ENCODE data around the gene PFDN6. TPM values are rescaled to one million over a fixed set of nuclear protein-coding genes. Genes with fewer than 3 reads are reported as not detected.
A peak's percentile ranks its signal among the peaks of the same experiment; 100 is the strongest.

The PFDN6 gene
- 73.2 TPM for polyA plus RNA-seq (2013, experiment 1 of 4)
- polyA plus RNA-seq (2013, experiment 2 of 4): 69.5 TPM
- 80.8 TPM for polyA plus RNA-seq (2013, experiment 3 of 4)
- polyA plus RNA-seq (2013, experiment 4 of 4): 88.7 TPM

DNA sequence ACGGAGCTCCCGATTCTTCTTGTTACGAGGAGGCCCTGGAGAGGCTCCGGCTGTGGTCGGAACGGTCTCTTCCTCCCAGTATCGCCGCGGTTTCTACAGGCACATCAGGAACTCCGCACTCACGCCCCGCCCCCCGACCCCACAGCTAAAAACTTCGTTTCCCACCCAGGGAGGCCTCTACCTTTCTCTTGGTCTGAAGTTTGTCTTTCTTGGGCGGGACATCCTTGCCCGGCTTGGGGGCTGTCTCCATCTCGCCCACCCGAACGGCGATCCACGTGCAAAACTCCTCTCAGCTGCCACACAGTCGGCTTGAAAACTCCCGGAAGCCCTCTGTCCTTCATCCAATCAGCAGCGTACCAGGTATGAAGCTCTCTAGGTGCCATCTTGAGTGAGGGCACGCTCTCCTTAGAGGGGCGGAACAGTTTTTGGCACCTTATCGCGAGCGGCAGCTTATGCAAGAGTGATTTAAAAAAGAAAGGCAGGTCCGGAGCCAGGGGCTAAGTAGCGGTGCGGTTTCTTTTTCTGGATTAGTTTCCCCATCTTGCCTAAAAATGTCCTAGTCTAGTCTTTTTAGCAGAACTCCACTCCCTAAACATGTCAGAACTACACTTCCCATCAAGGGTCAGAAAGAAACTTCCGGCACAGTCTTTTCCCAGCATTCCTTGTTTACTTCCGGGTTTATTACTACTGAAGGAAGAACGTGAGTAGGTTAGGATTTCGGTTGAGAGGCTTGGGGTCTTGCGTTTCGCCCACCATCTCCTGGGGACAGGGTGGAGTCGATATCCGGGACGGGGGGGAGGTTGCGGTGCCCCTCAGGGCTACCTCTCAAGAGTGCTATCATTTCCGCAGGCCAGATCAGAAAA, at the start of gene PFDN6, which contains the start of gene WDR46:
Gene PFDN6, plus strand, starts transcription at position 681 of the 863 bp plus-strand sequence. CDS start 256 bp downstream, outside the sequence.
Gene WDR46, minus strand, starts transcription at position 319 of the 863 bp plus-strand sequence. Its CDS starts 69 bp downstream, at position 250.
- peaks cover 23% of the 10 kb centered on the region for H3K36me3 ChIP-seq (ENCODE audit: control insufficient read depth, insufficient read depth, low read length)
- peaks cover 9% of the 10 kb centered on the region for H3K4me1 ChIP-seq (ENCODE audit: control insufficient read depth, insufficient read depth, low read length)
- H3K27ac ChIP-seq (ENCODE audit: insufficient read depth, low read depth, low read length, poor library complexity, severe bottlenecking): no peak within 1 kb of the TSS
- H3K9me3 ChIP-seq (ENCODE audit: control insufficient read depth, low read length): no peaks in the 10 kb centered on the region
- 0% methylated on average over 43 of the region's 43 CpGs for WGBS, 2 experiments
- H3K4me3 ChIP-seq (ENCODE audit: insufficient read depth, low read depth, low read length): peak within 1 kb of the TSS; percentile 85
- H3K27me3 ChIP-seq (ENCODE audit: control insufficient read depth, insufficient read depth, low read length, poor library complexity, severe bottlenecking): no peaks in the 10 kb centered on the region

DNA sequence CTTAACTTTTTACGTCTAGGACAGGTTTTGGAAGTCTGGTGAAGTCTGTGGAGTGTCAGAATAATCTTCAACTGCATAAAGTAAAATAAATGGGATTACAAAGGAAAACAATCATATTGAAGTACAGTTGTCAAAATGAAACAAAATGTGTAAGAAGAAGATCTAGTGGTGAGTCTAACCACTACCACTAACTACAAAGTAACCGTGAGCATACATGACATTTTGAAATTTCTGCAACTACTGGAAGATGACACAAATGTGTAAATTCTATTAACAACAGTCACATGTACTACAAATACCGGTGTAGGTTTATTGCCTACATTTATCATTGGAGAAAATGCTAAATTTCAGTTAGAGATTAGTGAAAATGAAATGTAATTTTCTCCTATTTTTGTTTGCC, 47.4 kb upstream of the PFDN6 start:
- no peaks in the 10 kb centered on the region for H3K9me3 ChIP-seq (ENCODE audit: control insufficient read depth, low read length)
- H3K27me3 ChIP-seq (ENCODE audit: control insufficient read depth, insufficient read depth, low read length, poor library complexity, severe bottlenecking): peaks cover 25% of the 10 kb centered on the region
- no peak overlapping the region for H3K27ac ChIP-seq (ENCODE audit: insufficient read depth, low read depth, low read length, poor library complexity, severe bottlenecking)
- no peaks in the 10 kb centered on the region for H3K36me3 ChIP-seq (ENCODE audit: control insufficient read depth, insufficient read depth, low read length)
- H3K4me1 ChIP-seq (ENCODE audit: control insufficient read depth, insufficient read depth, low read length): no peaks in the 10 kb centered on the region
- 91 to 92% methylated on average over 3 of the region's 3 CpGs for WGBS, 2 experiments
- no peak overlapping the region for H3K4me3 ChIP-seq (ENCODE audit: insufficient read depth, low read depth, low read length)

DNA sequence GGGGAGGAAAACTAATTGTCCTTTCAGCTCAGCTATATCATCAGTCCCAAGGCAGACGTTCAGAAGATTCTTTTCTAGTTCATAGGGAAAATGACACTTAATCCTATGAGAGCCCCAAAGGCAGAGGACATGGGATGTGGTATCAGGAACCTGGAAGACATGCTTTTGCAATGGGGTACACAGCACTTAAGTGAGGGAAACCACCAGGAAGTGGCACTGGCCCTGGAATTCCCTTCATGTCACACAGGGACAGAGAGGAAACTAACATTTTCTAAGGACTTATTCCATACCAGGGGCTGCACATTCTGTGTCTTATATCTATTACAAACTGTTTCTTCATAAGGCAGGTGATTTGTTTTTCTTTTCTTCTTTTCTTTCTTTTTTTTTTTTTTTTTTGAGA, 45.9 kb upstream of the PFDN6 start:
- Histone ChIP-seq H3K27me3 (ENCODE audit: control insufficient read depth, insufficient read depth, low read length, poor library complexity, severe bottlenecking) (peaks cover 36% of the 10 kb centered on the region), H3K27ac (ENCODE audit: insufficient read depth, low read depth, low read length, poor library complexity, severe bottlenecking) (no peak overlapping the region), H3K9me3 (ENCODE audit: control insufficient read depth, low read length) (no peaks in the 10 kb centered on the region), H3K4me1 (ENCODE audit: control insufficient read depth, insufficient read depth, low read length) (no peaks in the 10 kb centered on the region), H3K36me3 (ENCODE audit: control insufficient read depth, insufficient read depth, low read length) (no peaks in the 10 kb centered on the region), H3K4me3 (ENCODE audit: insufficient read depth, low read depth, low read length) (no peak overlapping the region)
- 46 to 81% methylated on average over 1 of the region's 1 CpG for WGBS, 2 experiments

DNA sequence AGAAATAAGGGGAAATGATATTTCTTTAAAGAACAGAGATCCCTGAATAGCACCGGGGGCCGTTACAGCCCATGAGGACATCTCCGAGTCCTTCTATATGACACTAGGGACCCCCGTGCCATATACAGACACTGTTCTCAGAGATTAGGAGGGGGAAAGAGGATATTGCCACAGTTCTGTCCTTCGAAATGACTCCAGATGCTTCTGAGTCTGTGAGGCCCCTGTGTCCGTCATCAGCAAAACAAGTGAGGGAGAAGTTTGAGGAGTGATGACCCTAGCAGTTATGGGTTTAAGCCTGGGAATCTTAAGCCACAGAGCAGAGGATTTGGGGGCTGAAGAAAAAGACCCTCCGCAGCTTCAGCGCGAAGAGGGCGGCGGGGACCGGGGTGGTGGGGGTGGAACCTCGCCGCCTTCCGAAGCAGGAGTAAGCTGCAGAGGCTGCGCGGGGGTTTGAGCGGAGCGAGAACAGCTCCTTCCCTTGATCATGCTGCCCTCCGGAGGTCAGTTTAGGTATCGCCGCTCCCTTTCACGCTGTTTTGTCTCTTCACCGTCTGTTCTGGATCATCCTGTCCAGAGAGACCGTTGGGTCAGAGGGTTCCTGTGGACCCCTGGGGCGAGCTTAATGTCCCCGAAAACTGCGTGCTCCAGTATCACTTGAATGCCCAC, 41.3 kb upstream of the PFDN6 start:
- 7% methylated on average over 28 of the region's 28 CpGs for WGBS, 2 experiments
- Histone ChIP-seq H3K27me3 (ENCODE audit: control insufficient read depth, insufficient read depth, low read length, poor library complexity, severe bottlenecking) (peaks cover 33% of the 10 kb centered on the region), H3K27ac (ENCODE audit: insufficient read depth, low read depth, low read length, poor library complexity, severe bottlenecking) (no peak overlapping the region), H3K4me3 (ENCODE audit: insufficient read depth, low read depth, low read length) (peak overlapping the region; percentile 39), H3K4me1 (ENCODE audit: control insufficient read depth, insufficient read depth, low read length) (peaks cover 8% of the 10 kb centered on the region), H3K9me3 (ENCODE audit: control insufficient read depth, low read length) (no peaks in the 10 kb centered on the region), H3K36me3 (ENCODE audit: control insufficient read depth, insufficient read depth, low read length) (no peaks in the 10 kb centered on the region)

DNA sequence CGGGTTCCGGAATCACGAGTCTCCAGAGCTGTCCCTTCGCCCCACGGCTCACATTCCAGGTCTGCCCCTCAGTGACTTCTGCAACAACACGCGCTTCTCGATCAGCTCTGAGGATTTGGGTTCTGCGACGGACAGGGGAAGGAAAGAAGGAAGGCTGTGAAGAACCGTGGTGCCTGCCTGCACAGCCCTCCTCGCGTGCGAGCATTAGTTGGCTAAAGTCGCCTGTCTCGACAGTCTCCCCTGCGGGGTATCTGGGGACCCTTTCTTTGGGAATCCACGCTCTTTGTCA, 40.8 kb upstream of the PFDN6 start:
- peak overlapping the region; percentile 66 for H3K27ac ChIP-seq (ENCODE audit: insufficient read depth, low read depth, low read length, poor library complexity, severe bottlenecking)
- H3K9me3 ChIP-seq (ENCODE audit: control insufficient read depth, low read length): no peaks in the 10 kb centered on the region
- H3K4me3 ChIP-seq (ENCODE audit: insufficient read depth, low read depth, low read length): peak overlapping the region; percentile 39
- WGBS, 2 experiments: 8 to 9% methylated on average over 18 of the region's 18 CpGs
- no peaks in the 10 kb centered on the region for H3K36me3 ChIP-seq (ENCODE audit: control insufficient read depth, insufficient read depth, low read length)
- H3K4me1 ChIP-seq (ENCODE audit: control insufficient read depth, insufficient read depth, low read length): peaks cover 8% of the 10 kb centered on the region
- H3K27me3 ChIP-seq (ENCODE audit: control insufficient read depth, insufficient read depth, low read length, poor library complexity, severe bottlenecking): peaks cover 29% of the 10 kb centered on the region

DNA sequence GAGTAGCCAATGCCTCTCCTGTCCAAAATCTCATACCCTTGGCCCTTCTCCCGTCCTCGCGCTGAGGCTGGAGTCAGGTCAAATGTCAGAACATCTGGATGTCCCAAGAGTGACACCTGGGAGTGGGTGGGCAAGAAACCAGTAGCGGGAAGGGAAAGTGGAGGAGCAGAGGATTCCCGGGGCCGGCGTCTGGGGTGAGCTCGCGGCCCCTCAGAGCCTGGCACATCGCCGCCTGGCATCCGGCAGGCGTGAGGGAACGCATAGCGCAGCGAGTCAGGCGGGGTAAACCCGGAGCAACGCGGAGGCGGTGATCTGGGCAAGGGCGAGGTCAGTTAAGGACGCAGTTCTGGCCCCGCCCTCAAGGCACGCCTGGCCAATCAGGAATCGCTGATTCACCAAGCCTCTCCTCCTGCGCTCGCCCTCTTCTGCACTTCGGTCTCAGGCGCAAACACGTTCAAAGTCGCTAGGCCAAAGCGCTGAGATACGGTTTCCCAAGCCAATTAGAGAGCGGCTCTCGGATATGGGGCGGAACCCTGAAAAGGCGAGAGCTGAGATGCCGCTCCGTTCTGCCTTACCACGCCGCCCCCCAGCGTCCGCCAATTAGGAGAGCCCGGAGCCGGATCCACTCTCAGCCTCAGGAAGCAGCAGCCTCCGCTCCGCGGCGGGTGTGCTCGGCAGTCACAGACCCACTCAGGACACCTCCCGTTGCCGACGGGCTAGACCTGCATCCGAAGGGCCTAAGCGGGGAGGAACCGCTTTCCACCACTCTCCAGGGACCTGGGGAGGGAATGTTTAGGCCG, 40.3 kb upstream of the PFDN6 start:
- 0 to 1% methylated on average over 58 of the region's 58 CpGs for WGBS, 2 experiments
- no peaks in the 10 kb centered on the region for H3K9me3 ChIP-seq (ENCODE audit: control insufficient read depth, low read length)
- no peaks in the 10 kb centered on the region for H3K36me3 ChIP-seq (ENCODE audit: control insufficient read depth, insufficient read depth, low read length)
- peaks cover 27% of the 10 kb centered on the region for H3K27me3 ChIP-seq (ENCODE audit: control insufficient read depth, insufficient read depth, low read length, poor library complexity, severe bottlenecking)
- peak overlapping the region; percentile 66 for H3K27ac ChIP-seq (ENCODE audit: insufficient read depth, low read depth, low read length, poor library complexity, severe bottlenecking)
- peak overlapping the region; percentile 39 for H3K4me3 ChIP-seq (ENCODE audit: insufficient read depth, low read depth, low read length)
- peaks cover 8% of the 10 kb centered on the region for H3K4me1 ChIP-seq (ENCODE audit: control insufficient read depth, insufficient read depth, low read length)

DNA sequence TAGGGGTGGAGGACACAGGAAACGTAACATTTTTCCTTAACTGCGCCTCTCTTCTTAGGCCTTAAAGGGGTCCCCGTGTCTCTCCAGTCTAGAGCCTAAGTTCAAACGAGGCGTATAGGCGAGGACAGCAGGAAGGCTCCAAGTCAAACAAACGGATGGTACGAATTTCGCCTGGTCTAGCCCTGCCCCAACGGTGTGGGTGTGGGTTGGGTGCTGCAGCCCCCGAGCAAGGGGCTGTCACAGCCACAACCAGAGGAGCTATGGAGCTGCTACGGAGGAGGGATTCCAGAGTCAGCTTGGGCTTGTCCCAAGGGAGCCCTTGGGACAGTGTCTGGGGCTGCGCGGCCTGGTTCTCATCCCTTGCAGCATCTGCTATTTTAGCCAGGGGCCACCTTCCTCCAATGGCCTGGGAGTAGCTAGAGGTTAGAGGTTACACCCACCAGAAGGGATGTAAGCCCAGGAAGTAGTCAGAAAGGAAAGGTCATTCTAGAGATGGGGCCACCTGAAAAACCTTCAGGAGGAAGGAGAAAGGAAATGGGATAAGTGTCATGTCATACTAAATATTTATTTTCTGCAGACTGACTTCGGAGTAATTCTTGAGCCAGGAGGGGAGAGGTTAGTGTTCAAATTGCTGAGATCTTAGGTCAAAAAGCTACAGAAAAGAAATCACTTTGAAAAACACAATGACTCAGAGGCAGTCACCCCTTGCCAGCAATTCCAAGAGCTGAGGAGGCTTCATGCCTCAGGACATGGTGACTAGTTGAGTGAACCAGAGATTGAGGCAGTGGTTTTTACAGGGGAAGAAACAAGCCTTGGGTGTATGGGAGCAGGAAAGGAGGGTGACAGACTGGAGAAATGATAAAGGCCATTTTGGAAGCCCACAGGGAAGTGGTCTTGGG, 39.4 kb upstream of the PFDN6 start:
- Histone ChIP-seq H3K4me1 (ENCODE audit: control insufficient read depth, insufficient read depth, low read length) (peaks cover 8% of the 10 kb centered on the region), H3K9me3 (ENCODE audit: control insufficient read depth, low read length) (no peaks in the 10 kb centered on the region), H3K36me3 (ENCODE audit: control insufficient read depth, insufficient read depth, low read length) (no peaks in the 10 kb centered on the region), H3K27me3 (ENCODE audit: control insufficient read depth, insufficient read depth, low read length, poor library complexity, severe bottlenecking) (peaks cover 27% of the 10 kb centered on the region), H3K27ac (ENCODE audit: insufficient read depth, low read depth, low read length, poor library complexity, severe bottlenecking) (peak overlapping the region; percentile 65), H3K4me3 (ENCODE audit: insufficient read depth, low read depth, low read length) (peak overlapping the region; percentile 39)
- 47% methylated on average over 15 of the region's 15 CpGs for WGBS, 2 experiments

DNA sequence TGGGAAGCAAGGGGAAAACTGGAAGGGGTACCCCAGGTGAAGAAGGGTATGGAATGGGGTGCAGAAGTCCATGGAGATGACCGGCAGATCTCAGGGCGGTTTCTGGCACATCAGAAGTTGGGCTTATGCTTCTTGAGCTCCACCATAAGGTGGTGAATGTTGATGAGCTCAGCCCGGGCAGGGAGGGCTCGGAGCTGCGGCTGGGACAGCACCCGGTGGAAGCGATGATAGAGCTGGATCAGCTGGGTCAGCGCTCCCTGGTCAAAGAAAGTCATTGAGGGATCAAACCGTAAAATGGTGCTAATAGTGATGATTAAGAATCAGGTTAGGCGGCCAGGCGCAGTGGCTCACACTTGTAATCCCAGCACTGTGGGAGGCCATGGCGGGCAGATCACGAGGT, 38.7 kb upstream of the PFDN6 start:
- WGBS, 2 experiments: 95 to 97% methylated on average over 13 of the region's 13 CpGs
- Histone ChIP-seq H3K4me3 (ENCODE audit: insufficient read depth, low read depth, low read length) (no peak overlapping the region), H3K36me3 (ENCODE audit: control insufficient read depth, insufficient read depth, low read length) (no peaks in the 10 kb centered on the region), H3K9me3 (ENCODE audit: control insufficient read depth, low read length) (no peaks in the 10 kb centered on the region), H3K27ac (ENCODE audit: insufficient read depth, low read depth, low read length, poor library complexity, severe bottlenecking) (no peak overlapping the region), H3K27me3 (ENCODE audit: control insufficient read depth, insufficient read depth, low read length, poor library complexity, severe bottlenecking) (peaks cover 27% of the 10 kb centered on the region), H3K4me1 (ENCODE audit: control insufficient read depth, insufficient read depth, low read length) (peaks cover 8% of the 10 kb centered on the region)

DNA sequence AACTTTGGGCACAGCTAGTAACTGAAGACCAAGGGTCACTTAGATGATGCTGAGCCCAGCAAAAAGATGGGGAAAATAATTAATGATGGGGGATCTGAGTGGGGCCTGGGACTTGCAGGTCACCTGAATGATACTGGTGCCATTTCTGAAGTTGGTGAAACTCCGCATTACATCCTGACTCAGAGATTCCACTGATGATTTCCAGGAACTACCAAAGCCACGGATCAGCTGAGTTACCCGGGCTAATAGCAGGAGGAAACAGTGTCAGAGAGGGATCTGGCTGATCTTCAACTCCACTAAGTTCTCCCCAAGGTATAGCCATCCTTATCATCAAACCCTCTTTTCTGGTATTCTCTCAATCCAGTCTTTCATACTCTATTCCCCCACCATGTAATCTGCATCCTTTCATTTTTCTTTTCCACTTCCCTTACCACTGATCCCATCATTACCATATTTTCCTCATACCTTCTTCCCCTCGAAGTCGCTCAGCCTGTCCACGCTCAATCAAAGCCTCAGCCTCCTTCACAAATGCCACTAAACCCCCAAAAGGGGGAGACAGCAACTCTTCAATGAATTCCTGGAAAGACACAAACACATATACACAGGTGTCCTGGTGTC, 37.9 kb upstream of the PFDN6 start:
- 92 to 93% methylated on average over 6 of the region's 6 CpGs for WGBS, 2 experiments

More for the DNA sequence above, 37.9 kb upstream of the PFDN6 start:
- H3K4me3 ChIP-seq (ENCODE audit: insufficient read depth, low read depth, low read length): no peak overlapping the region
- peaks cover 21% of the 10 kb centered on the region for H3K27me3 ChIP-seq (ENCODE audit: control insufficient read depth, insufficient read depth, low read length, poor library complexity, severe bottlenecking)
- no peaks in the 10 kb centered on the region for H3K36me3 ChIP-seq (ENCODE audit: control insufficient read depth, insufficient read depth, low read length)
- no peak overlapping the region for H3K27ac ChIP-seq (ENCODE audit: insufficient read depth, low read depth, low read length, poor library complexity, severe bottlenecking)
- peaks cover 8% of the 10 kb centered on the region for H3K4me1 ChIP-seq (ENCODE audit: control insufficient read depth, insufficient read depth, low read length)
- H3K9me3 ChIP-seq (ENCODE audit: control insufficient read depth, low read length): no peaks in the 10 kb centered on the region
